K562 (cell line): ENCODE data around the gene PTGES3. TPM values are rescaled to one million over a fixed set of nuclear protein-coding genes. Genes with fewer than 3 reads are reported as not detected.

Experiments
- ARNT ChIP-seq, 2 experiments: fragments of 450-650 bp; IDR thresholded peaks; 2 replicates each; pipeline ENCODE4 v1.6.1; 2016; ENCODE audit warnings: mild to moderate bottlenecking in 1 of 2
- ATF1 ChIP-seq, 2 experiments: fragments of 450-650 bp in 1 of 2; IDR thresholded peaks; 2 replicates each; pipeline ENCODE4 v1.6.1; 2016; ENCODE audit warnings: missing compliant biosample characterization in 1 of 2, missing genetic modification characterization in 1 of 2
- CBFA2T3 ChIP-seq: fragments of 450-650 bp; IDR thresholded peaks from 2 replicates; pipeline ENCODE4 v1.6.1; 2017
- CBX2 ChIP-seq: fragments of 200-600 bp; sonication (generic); IDR thresholded peaks from one replicate; pipeline ENCODE4 v1.6.1; 2012; ENCODE audit warnings: mild to moderate bottlenecking, low read length, inconsistent platforms; ENCODE audit not compliant: insufficient read depth, poor library complexity, severe bottlenecking
- ELF4 ChIP-seq: fragments of 450-650 bp; formaldehyde crosslinking; IDR thresholded peaks from 2 replicates; pipeline ENCODE4 v1.4.0; 2022; ENCODE audit warnings: missing genetic modification characterization
- EP300 ChIP-seq: IDR thresholded peaks from 2 replicates; pipeline ENCODE4 v1.6.1; 2012; ENCODE audit warnings: low read length, improper control_type of control experiment
- FOS ChIP-seq: IDR thresholded peaks from 3 replicates; pipeline ENCODE4 v1.6.1; 2011; ENCODE audit not compliant: insufficient read length; ENCODE audit errors: extremely low read depth
- FOXK2 ChIP-seq, 2 experiments: fragments of 450-650 bp; IDR thresholded peaks in 1 of 2; conservative IDR thresholded peaks in 1 of 2; 2 replicates each; pipeline ENCODE4 v1.6.1; 2016; ENCODE audit warnings: low read depth in 2 of 2, mild to moderate bottlenecking in 1 of 2
- KDM4B ChIP-seq, 2 experiments: fragments of 450-650 bp in 1 of 2; sonication (generic) in 1 of 2; IDR thresholded peaks; 2 replicates each; pipeline ENCODE4 v1.6.1; 2016 to 2017; ENCODE audit warnings: borderline replicate concordance in 2 of 2, antibody characterized with exemption in 1 of 2, low read depth in 1 of 2, mild to moderate bottlenecking in 1 of 2
- NBN ChIP-seq: fragments of 450-650 bp; IDR thresholded peaks from 2 replicates; pipeline ENCODE4 v1.6.1; 2016; ENCODE audit warnings: low read depth, mild to moderate bottlenecking
- NFIX ChIP-seq: fragments of 250-450 bp; sonication (Bioruptor Pico); IDR thresholded peaks from 2 replicates; pipeline ENCODE4 v1.4.0; 2020; ENCODE audit warnings: low read depth, mild to moderate bottlenecking, moderate library complexity
- SMARCA4 ChIP-seq: fragments of 450-650 bp; IDR thresholded peaks from 2 replicates; pipeline ENCODE4 v1.6.1; 2016
- TCF3 ChIP-seq: sonication (generic); formaldehyde crosslinking; IDR thresholded peaks from 2 replicates; pipeline ENCODE4 v1.4.0; 2020; ENCODE audit warnings: mild to moderate bottlenecking, missing genetic modification reagents
- ZNF324 ChIP-seq: fragments of 250-450 bp; sonication (Bioruptor Pico); IDR thresholded peaks from 2 replicates; pipeline ENCODE4 v1.4.0; 2020; ENCODE audit warnings: mild to moderate bottlenecking
- ZNF717 ChIP-seq: fragments of 250-450 bp; sonication (Bioruptor Pico); IDR thresholded peaks from 2 replicates; pipeline ENCODE4 v1.5.0; 2021
- ZNF766 ChIP-seq: fragments of 200-800 bp; sonication (Bioruptor generic); conservative IDR thresholded peaks from 2 replicates; pipeline ENCODE4 v1.6.1; 2016; ENCODE audit warnings: missing genetic modification characterization, missing compliant biosample characterization
- polyA plus RNA-seq, 8 experiments: library from polyadenylated mRNA; depleted of rRNA in 4 of 8; stranded (reverse) in 5 of 8; unstranded in 3 of 8; fragments of >200 nt; fragmentation: Nextera tagmentation in 2 of 8; fragmentation: Illumina TruSeq in 1 of 8; extraction: Ambion mirVana in 2 of 8; extraction: Trizol in 1 of 8; gene quantifications; 2 replicates each; pipeline versions ENCODE4 v1.2.1 to v1.2.3, GENCODE V29; 2011 to 2014; ENCODE audit warnings: inconsistent platforms in 1 of 8, missing spikeins in 1 of 8
- total RNA-seq, 7 experiments: library from RNA; depleted of rRNA in 6 of 7; stranded (reverse); fragments of >200 nt in 6 of 7; fragmentation: Illumina TruSeq in 2 of 7; extraction: Trizol in 2 of 7; gene quantifications; 2 replicates each; pipeline versions ENCODE4 v1.2.1 to v1.2.3, GENCODE V29; 2011 to 2021; ENCODE audit warnings: low replicate concordance in 1 of 7
- TF ChIP-seq, protein P1 (sequence below): fragments of 450-650 bp; IDR thresholded peaks from 2 replicates; pipeline ENCODE4 v1.6.1; 2017; ENCODE audit warnings: antibody characterized with exemption, mild to moderate bottlenecking
- TF ChIP-seq, protein P2 (sequence below), 2 experiments: fragments of 450-650 bp; IDR thresholded peaks; 2 replicates each; pipeline ENCODE4 v1.6.1; 2018; ENCODE audit warnings: mild to moderate bottlenecking in 2 of 2, low read depth in 1 of 2; ENCODE audit not compliant: partially characterized antibody in 2 of 2
- TF ChIP-seq, protein P3 (sequence below): sonication (generic); IDR thresholded peaks from 2 replicates; pipeline ENCODE4 v1.6.1; 2016

Gene PTGES3
- total and polyA plus RNA-seq, 9 of the 15 experiments (the other 6 are each of a cell fraction or from before 2014, with no cell fraction given), result 163 to 501 (median 213) TPM

DNA sequence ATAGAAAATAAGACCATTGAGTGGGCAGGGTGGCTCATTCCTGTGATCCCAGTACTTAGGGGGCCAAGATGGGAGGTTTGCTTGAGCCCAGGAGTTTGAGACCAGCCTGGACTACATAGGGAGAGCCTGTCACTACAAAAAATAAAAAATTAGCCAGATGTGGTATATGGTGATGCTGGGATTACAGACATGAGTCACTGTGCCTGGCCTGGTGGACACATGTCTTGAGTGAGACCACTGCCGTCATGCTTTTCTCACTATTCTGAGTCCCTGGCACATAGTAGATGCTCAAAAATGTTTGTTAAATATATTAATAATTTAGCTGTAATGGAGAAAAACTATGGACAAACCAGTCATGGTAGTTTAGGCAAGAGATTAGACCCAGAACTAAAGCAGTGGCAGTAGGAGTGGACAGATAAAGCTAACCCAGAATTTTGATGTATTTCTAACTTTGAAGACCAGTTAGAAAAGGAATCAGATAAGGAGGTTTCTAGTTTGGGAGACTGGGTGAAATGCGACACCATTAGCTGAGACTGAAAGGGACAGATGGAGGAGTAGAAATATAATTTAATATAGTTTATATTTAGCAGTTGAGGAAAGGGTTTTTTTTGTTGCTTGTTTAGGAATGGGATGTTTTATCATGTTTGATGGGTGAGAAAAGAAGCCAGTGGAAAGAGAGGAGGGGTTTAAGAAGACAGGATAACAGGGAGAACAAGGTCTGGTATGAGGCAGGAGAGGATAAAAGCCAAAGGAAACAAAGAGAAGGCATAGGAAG is 7.4 kb upstream of the PTGES3 start (continued):
- TF ChIP-seq, protein P1, sequence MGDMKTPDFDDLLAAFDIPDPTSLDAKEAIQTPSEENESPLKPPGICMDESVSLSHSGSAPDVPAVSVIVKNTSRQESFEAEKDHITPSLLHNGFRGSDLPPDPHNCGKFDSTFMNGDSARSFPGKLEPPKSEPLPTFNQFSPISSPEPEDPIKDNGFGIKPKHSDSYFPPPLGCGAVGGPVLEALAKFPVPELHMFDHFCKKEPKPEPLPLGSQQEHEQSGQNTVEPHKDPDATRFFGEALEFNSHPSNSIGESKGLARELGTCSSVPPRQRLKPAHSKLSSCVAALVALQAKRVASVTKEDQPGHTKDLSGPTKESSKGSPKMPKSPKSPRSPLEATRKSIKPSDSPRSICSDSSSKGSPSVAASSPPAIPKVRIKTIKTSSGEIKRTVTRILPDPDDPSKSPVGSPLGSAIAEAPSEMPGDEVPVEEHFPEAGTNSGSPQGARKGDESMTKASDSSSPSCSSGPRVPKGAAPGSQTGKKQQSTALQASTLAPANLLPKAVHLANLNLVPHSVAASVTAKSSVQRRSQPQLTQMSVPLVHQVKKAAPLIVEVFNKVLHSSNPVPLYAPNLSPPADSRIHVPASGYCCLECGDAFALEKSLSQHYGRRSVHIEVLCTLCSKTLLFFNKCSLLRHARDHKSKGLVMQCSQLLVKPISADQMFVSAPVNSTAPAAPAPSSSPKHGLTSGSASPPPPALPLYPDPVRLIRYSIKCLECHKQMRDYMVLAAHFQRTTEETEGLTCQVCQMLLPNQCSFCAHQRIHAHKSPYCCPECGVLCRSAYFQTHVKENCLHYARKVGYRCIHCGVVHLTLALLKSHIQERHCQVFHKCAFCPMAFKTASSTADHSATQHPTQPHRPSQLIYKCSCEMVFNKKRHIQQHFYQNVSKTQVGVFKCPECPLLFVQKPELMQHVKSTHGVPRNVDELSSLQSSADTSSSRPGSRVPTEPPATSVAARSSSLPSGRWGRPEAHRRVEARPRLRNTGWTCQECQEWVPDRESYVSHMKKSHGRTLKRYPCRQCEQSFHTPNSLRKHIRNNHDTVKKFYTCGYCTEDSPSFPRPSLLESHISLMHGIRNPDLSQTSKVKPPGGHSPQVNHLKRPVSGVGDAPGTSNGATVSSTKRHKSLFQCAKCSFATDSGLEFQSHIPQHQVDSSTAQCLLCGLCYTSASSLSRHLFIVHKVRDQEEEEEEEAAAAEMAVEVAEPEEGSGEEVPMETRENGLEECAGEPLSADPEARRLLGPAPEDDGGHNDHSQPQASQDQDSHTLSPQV, result peak; percentile 87
- TF ChIP-seq FOXK2 (conservative IDR thresholded peaks at IDR 0.05 in 1 of 2, IDR thresholded peaks at IDR 0.05 in 1 of 2; ENCODE audit: low read depth in 2 of 2) (0 out of 4 replicates have a peak, but pooled peaks of 1 of the 2 experiments have one; percentile 20), NBN (peak; percentile 63; the same call in 1 of the 2 replicates), ZNF766 (CRISPR knock-in tag) (peak; percentile 54; the same call in 1 of the 2 replicates), SMARCA4 (peak; percentile 70), ATF1 (CRISPR knock-in tag; IDR thresholded peaks at IDR 0.05) (no peak), ATF1 (tag; IDR thresholded peaks at IDR 0.05) (0 out of 2 replicates have a peak, but pooled peaks have one; percentile 15), ZNF717 (CRISPR knock-in tag) (no peak), EP300 (no peak), ZNF324 (CRISPR knock-in tag) (no peak), ELF4 (CRISPR knock-in tag) (0 out of 2 replicates have a peak, but pooled peaks have one; percentile 43), KDM4B (IDR thresholded peaks at IDR 0.05; ENCODE audit: borderline replicate concordance in 2 of 2, low read depth in 1 of 2) (no peak), CBFA2T3 (peak; percentile 48), FOS (peak; percentile 1), ARNT (IDR thresholded peaks at IDR 0.05) (peak in 1 of 2 experiments; percentile 28; a peak in 1 of 4 replicates), TCF3 (CRISPR knock-in tag) (0 out of 2 replicates have a peak, but pooled peaks have one; percentile 18), NFIX (no peak), CBX2 (no peak)
- TF ChIP-seq, protein P2, sequence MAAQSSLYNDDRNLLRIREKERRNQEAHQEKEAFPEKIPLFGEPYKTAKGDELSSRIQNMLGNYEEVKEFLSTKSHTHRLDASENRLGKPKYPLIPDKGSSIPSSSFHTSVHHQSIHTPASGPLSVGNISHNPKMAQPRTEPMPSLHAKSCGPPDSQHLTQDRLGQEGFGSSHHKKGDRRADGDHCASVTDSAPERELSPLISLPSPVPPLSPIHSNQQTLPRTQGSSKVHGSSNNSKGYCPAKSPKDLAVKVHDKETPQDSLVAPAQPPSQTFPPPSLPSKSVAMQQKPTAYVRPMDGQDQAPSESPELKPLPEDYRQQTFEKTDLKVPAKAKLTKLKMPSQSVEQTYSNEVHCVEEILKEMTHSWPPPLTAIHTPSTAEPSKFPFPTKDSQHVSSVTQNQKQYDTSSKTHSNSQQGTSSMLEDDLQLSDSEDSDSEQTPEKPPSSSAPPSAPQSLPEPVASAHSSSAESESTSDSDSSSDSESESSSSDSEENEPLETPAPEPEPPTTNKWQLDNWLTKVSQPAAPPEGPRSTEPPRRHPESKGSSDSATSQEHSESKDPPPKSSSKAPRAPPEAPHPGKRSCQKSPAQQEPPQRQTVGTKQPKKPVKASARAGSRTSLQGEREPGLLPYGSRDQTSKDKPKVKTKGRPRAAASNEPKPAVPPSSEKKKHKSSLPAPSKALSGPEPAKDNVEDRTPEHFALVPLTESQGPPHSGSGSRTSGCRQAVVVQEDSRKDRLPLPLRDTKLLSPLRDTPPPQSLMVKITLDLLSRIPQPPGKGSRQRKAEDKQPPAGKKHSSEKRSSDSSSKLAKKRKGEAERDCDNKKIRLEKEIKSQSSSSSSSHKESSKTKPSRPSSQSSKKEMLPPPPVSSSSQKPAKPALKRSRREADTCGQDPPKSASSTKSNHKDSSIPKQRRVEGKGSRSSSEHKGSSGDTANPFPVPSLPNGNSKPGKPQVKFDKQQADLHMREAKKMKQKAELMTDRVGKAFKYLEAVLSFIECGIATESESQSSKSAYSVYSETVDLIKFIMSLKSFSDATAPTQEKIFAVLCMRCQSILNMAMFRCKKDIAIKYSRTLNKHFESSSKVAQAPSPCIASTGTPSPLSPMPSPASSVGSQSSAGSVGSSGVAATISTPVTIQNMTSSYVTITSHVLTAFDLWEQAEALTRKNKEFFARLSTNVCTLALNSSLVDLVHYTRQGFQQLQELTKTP (IDR thresholded peaks at IDR 0.05; ENCODE audit: low read depth in 1 of 2, partially characterized antibody in 2 of 2), result no peak
- TF ChIP-seq, protein P3, sequence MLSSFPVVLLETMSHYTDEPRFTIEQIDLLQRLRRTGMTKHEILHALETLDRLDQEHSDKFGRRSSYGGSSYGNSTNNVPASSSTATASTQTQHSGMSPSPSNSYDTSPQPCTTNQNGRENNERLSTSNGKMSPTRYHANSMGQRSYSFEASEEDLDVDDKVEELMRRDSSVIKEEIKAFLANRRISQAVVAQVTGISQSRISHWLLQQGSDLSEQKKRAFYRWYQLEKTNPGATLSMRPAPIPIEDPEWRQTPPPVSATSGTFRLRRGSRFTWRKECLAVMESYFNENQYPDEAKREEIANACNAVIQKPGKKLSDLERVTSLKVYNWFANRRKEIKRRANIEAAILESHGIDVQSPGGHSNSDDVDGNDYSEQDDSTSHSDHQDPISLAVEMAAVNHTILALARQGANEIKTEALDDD, result peak; percentile 97
